GM21529 (cell line): Measurements from ENCODE around the gene DHRS13.
"Not testable (repeated sequence)": the region's sequence is repeated elsewhere in the genome, so short reads cannot be mapped to it uniquely, and the experiment has no call there.

Experiments
- ATAC-seq: cut with Tn5 transposase; IDR thresholded peaks from one replicate; pipeline ENCODE4 v1.9.1; 2021; ENCODE audit not compliant: unreplicated experiment

Gene DHRS13

DNA sequence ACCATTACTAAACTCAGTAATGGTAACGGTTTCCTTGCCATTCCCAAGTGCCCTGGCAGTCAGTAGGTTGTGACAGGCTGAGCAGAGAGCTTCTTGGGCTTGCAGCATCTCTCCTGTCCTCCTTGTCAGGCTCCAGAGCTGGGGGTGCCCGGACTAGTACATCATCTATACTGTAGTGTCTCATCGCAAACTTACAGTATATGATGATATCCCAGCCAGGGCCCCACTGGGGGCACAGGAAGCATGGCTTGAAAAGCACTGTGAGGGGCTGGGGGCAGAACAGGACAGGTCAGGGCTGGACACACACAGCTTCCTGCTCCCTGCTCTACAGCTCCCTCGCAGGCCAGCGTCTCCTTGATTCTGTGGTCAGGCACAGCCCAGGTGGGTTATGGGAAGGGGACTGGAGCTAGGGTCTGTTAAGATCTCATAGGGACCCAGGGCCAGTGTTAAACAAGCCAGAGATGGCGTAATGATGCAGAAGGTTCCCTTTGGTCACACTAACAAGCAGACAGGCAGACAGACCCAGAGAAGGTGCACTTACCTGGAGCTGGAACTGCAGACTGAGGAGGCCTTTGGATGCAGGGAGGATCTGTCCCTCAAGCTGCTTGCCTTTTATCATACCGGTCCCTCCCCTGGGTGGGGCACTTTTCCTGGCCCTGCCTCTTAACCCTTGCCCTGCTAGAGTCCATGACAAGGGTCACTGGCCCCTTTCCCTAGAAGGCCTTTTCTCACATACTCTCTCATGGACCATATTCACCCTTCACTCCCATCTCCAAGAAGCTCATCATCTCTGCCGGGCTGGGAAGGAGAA is 41.3 kb downstream of the DHRS13 start:
- ATAC-seq = no peak

DNA sequence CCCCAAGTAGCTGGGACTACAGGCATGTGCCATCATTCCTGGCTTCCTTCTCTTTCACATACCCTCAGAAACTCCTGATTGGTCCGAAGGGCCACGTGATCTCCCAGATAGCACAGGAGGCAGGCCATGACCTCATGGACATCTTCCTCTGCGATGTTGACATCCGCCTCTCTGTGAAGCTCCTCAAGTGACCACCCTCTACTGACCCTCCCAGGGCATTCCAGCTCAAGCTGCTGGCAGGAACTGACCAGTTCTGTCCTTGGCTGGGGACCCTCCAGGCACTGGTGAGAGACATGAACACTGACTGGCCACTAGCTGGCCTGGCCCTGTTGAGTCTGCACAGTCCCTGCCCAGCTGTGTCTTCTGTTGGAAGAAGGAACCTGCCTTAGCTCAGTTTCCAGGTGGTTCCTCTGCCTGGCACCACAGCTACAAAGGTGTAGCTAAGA is 42.5 kb downstream of the DHRS13 start:
- ATAC-seq = no peak

DNA sequence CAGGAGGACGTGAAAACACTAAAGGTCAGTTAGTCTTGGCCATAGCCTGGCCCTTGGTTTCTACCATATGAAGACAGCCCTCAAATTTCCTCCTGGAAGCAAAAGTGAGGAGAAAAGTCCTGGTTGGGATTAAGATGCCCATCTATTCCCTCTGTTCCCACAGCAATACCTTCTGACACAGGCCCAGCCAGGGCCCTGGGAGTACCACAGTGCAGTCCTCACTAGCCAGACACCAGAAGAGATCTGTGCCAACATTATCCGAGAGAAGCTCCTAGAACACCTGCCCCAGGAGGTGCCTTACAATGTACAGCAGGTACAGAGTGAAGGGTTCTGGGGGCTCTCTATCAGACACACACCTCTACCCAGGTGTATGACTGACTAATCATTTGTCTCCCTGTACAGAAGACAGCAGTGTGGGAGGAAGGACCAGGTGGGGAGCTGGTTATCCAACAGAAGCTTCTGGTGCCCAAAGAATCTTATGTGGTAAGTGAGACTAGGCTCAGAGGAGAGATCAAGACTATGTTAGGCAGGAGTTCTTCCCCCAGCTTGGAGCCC is 44.0 kb downstream of the DHRS13 start:
- ATAC-seq = no peak

DNA sequence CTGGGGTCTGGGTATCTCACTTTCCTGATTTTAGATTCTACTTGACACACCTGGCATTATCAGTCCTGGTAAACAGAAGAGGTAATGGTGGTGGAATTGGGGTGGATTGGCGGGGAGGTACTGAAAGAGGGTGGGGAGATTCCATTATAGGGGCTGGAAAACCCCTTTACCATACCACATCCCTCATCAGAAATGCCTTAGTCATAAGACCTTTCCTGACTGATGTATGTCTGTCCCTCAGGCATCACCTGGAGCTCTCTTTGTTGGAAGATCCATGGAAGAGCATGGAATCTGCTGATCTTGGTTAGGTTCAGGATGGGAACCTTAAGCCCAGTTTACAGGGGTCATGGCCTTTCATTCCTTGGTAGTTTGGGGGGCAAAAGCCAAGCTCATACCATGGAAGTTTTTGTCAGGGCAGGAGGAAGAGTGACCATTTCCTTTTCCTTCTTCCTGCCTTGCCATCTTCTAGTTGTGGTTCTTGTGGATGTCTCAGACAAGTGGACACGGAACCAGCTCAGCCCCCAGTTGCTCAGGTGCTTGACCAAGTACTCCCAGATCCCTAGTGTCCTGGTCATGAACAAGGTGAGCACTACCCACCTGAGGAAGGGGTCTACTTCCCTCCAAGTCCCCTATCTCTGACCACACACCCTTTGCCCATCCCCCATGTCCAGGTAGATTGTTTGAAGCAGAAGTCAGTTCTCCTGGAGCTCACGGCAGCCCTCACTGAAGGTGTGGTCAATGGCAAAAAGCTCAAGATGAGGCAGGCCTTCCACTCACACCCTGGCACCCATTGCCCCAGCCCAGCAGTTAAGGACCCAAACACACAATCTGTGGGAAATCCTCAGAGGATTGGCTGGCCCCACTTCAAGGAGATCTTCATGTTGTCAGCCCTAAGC is 44.7 kb downstream of the DHRS13 start:
- no peak for ATAC-seq

DNA sequence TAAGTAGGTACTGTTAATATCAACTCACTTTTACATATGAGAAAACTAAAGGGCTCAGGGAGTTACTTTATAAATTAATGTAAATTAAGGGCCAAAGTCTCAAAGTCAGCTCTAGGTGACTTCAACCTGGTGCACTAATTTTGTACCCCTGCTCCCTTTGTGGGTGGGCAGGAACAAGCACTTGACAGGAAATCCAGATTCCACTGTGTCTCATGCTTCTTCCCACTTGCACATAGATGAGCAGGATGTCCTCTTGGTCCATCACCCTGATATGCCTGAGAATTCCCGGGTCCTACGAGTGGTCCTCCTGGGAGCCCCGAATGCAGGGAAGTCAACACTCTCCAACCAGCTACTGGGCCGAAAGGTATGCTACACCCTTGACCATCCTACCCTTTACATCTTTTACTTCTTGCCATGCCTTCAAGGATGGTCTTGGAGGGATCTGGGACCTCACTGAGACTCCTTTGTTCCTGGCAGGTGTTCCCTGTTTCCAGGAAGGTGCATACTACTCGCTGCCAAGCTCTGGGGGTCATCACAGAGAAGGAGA is 46.8 kb downstream of the DHRS13 start:
- ATAC-seq = no peak

DNA sequence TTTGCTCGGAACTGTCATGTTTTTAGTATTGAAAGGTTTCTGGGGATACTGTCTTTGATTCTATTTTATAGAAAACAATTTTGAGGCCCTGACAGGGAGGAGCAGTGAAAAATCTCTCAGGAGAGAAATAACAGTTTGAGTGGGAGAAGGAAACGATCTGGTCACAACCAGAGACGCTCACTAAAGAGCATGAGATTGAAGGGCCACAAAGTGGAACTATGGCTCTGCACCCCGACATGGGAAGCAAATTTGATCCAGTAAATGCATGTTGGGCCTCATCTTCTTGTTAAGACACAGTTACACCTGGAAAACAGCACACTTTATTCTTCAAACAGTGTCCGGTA is 47.6 kb downstream of the DHRS13 start:
- ATAC-seq = no peak

DNA sequence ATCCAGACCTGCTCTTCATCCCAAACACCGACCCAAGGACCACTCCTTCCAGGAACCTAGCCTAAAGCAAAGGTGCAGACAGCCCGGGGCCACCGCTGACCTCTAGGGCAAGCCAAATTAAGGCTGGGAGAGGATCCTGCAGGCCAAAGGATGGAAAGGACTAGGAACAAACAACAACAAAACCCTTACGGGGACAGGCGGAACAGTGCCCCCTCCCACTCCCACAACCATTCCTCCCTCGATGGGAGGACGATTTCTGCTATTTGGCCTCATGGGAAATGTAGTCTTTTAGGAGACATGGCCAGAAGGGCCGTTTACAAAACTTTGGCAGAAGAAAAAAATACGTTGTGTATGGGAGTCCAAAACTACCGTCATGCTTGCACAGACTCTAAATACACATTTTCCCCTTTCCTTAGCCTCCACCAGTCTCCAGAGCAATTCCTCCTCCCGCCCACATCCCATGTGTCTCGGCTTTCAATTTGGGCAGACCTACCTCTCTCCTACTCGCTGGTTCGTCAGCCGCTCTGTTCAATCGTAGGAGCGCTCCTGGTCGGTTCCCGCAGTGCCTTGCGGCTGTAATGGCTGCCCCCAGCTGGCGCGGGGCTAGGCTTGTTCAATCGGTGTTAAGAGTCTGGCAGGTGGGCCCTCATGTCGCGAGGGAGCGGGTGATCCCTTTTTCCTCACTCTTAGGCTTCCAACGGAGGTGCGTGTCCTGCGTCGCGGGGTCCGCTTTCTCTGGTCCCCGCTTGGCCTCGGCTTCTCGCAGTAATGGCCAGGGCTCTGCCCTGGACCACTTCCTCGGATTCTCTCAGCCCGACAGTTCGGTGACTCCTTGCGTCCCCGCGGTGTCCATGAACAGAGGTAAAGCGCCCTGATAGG is 48.2 kb downstream of the DHRS13 start, which contains the start of gene ERAL1:
Gene ERAL1 (plus strand): TSS at position 560 of the 879 bp plus-strand sequence. CDS start 19 bp downstream, at position 579.
- peak; percentile 95 for ATAC-seq

DNA sequence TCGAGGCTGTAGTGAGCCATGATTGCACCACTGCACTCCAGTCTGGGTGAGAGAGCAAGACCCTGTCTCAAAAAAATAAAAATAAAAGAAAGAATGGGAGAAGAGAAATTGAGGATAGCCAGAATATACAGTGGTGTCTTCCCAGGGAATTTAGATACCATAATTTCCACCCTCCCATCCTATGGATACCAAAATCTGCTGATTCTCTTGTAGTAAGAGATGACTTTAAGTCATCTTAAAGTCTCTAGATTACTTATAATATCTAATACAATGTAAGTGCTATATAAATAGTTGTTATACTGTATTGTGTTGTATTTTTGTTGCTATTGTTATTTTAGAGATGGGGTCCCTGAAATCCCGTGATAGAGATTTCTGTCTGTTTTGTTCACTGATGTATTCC is 49.6 kb downstream of the DHRS13 start:
- no peak for ATAC-seq

DNA sequence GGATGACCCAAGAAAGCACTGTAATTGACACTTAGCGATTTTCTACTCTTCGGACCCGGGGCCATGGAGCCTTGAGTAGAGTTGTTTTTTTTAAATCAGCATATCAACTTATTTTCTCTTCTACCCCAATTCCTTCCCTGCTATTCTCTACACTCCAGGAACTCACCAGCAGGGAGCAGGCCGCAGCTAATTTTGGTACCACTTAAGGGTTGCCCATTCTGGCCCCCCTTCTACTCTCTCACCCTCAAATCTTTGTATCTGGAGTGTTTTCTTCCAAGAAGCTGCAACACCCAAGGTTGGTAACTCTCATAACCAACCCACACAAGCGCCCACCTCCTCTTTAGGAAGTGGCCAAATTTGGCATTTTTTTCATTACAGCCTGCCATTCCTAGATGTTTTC is 53.6 kb downstream of the DHRS13 start:
- no peak for ATAC-seq

DNA sequence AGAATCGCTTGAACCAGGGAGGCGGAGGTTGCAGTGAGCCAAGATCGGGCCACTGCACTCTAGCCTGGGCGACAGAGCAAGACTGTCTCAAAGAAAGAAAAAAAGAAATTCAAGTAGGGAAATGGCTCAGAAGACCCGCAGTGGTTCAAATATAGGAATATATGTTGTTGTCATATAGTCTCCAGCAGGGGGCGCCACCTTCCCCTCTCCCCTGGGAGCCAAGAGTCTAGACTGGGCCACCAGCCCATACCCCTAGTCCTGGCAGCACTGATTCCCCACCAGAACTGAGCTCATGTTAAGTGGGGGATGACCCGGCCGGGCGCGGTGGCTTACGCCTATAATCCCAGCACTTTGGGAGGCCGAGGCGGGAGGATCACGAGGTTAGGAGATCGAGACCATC is 54.2 kb downstream of the DHRS13 start:
- not testable (repeated sequence) for ATAC-seq
